ENCODE data around the gene FBXO5. TPM values are rescaled to one million over a fixed set of nuclear protein-coding genes. Genes with fewer than 3 reads are reported as not detected.
"Not testable (repeated sequence)": the region's sequence is repeated elsewhere in the genome, so short reads cannot be mapped to it uniquely, and the experiment has no call there.

The FBXO5 gene
- total and polyA plus RNA-seq, 12 donors: 1.2 to 19.2 (median 4.3) TPM

DNA sequence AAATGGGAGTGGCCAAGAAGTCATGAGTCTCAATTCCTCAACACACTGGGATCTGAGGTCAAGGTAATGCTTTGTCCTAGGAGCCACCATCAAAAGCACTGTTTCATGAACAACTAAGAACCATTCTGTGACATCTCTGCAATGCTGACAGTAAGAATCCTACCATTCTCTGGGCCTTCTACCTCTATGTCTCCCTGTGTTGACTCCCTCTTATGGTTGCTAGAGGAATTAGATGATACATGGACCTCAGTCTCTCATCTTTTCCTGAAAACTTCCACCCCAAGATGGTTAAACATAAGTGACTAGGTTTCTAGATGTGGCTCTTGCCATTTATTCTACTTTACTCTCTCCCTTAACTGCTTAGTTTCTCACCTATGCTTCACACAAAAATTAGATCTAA lies 10.6 kb upstream of the FBXO5 start:
- H3K4me1 ChIP-seq (replicated peaks in 1 of 2): peaks cover 0 to under 1% of the 10 kb centered on the region in 2 donors
- H3K4me3 ChIP-seq: no peak overlapping the region
- H3K9me3 ChIP-seq (replicated peaks in 1 of 3): no peaks in the 10 kb centered on the region
- intact Hi-C loops (cut with DNase I): no loop called here
- DNase-seq: no peak
- TF ChIP-seq, protein P1, sequence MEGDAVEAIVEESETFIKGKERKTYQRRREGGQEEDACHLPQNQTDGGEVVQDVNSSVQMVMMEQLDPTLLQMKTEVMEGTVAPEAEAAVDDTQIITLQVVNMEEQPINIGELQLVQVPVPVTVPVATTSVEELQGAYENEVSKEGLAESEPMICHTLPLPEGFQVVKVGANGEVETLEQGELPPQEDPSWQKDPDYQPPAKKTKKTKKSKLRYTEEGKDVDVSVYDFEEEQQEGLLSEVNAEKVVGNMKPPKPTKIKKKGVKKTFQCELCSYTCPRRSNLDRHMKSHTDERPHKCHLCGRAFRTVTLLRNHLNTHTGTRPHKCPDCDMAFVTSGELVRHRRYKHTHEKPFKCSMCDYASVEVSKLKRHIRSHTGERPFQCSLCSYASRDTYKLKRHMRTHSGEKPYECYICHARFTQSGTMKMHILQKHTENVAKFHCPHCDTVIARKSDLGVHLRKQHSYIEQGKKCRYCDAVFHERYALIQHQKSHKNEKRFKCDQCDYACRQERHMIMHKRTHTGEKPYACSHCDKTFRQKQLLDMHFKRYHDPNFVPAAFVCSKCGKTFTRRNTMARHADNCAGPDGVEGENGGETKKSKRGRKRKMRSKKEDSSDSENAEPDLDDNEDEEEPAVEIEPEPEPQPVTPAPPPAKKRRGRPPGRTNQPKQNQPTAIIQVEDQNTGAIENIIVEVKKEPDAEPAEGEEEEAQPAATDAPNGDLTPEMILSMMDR (IDR thresholded peaks at IDR 0.05): no peak
- TF ChIP-seq POLR2A (IDR thresholded peaks at IDR 0.05): no peak
- H3K27me3 ChIP-seq: no peaks in the 10 kb centered on the region
- peaks cover 0 to 36% of the 10 kb centered on the region in 2 donors for H3K36me3 ChIP-seq (replicated peaks in 1 of 2)
- no peak overlapping the region for H3K27ac ChIP-seq

DNA sequence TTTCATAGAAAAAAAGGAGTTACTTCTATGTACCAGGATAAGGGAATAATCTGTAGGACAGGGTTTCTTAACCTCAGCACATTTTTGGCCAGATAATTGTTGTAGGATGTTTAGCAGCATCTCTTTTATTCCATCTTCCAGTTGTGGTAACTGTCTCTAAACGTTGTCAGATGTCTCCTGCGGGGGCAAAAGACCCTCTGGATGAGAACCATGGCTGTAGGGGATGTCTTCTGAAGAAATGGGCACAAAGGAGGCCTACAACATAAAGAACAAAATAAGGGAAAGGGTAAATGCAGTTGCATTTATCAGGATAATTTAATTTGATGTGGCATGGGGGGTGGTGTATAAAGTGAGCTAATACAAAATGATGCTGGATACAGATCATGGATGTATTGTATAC lies 4.1 kb upstream of the FBXO5 start:
- no peak overlapping the region for H3K27ac ChIP-seq
- DNase-seq: no peak
- TF ChIP-seq POLR2A (IDR thresholded peaks at IDR 0.05): no peak
- TF ChIP-seq, protein P1 (IDR thresholded peaks at IDR 0.05): no peak
- H3K36me3 ChIP-seq (replicated peaks in 1 of 2): peaks cover 0 to under 1% of the 10 kb centered on the region in 2 donors
- intact Hi-C loops (cut with DNase I): no loop called here
- H3K27me3 ChIP-seq: no peaks in the 10 kb centered on the region
- peaks cover 9 to 22% of the 10 kb centered on the region in 2 donors for H3K4me1 ChIP-seq (replicated peaks in 1 of 2)
- H3K9me3 ChIP-seq (replicated peaks in 1 of 3): no peaks in the 10 kb centered on the region
- 81 to 96% (median 89%) methylated on average over 2 of the region's 2 CpGs for WGBS, 4 donors
- no peak overlapping the region for H3K4me3 ChIP-seq

DNA sequence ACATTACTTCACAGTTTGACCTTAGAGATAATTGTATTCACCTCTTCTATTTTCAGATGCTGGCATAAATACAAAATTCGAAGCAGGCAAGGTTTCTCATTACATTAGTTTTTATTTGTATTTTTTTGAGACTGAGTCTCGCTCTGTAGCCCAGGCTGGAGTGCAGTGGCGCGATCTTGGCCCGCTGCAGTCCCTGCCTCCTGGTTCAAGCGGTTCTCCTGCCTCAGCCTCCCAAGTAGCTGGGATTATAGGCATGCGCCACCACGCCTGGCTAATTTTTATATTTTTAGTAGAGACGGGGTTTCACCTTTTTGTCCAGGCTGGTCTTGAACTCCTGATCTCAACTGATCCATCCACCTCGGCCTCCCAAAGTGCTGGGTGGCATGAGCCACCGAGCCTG lies 2.5 kb upstream of the FBXO5 start:
- DNase-seq; H3K9me3 ChIP-seq (replicated peaks in 1 of 3); H3K4me3 ChIP-seq; intact Hi-C loops (cut with DNase I); H3K36me3 ChIP-seq (replicated peaks in 1 of 2); H3K27me3 ChIP-seq: not testable (repeated sequence)
- 88 to 92% (median 89%) methylated on average over 11 of the region's 11 CpGs for WGBS, 4 donors
- Histone ChIP-seq H3K27ac (peak overlapping the region in 1 of 5 donors; percentile 85), H3K4me1 (replicated peaks in 1 of 2) (peaks cover 12 to 27% of the 10 kb centered on the region in 2 donors)

DNA sequence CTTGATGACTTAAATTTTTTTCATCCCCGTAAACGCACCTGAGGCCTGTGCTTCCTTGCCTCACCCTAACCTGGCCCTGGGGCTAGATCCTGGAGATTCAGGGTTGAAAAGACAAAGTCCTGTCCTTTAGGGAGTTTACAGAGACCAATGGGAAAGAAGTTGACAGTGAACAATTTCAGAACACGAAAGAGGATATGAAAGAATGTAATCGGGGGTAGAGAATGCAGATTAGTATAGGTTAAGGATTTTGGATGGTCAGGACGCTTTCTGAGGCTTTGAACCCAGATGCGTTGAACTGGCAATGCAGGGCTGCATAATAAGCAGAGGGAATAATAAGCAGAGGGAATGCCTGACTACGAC lies 1.7 kb upstream of the FBXO5 start:
- Histone ChIP-seq H3K27me3 (no peaks in the 10 kb centered on the region), H3K4me1 (replicated peaks in 1 of 2) (peaks cover 12 to 27% of the 10 kb centered on the region in 2 donors), H3K4me3 (peak overlapping the region in 2 of 4 donors; percentile 79 to 95), H3K36me3 (replicated peaks in 1 of 2) (no peaks in the 10 kb centered on the region), H3K27ac (peak overlapping the region in 3 of 5 donors; percentile 85 to 97 (median 96)), H3K9me3 (replicated peaks in 1 of 3) (no peaks in the 10 kb centered on the region)
- intact Hi-C loops (cut with DNase I): no loop called here
- DNase-seq: no peak
- TF ChIP-seq, protein P1 (IDR thresholded peaks at IDR 0.05): no peak
- TF ChIP-seq POLR2A (IDR thresholded peaks at IDR 0.05): no peak
- WGBS, 4 donors: 6 to 7% (median 6%) methylated on average over 7 of the region's 7 CpGs

All from adrenal gland (tissue), 12 donors.